Stimulated activated CD8-positive, alpha-beta memory T cell treated with anti-CD3 and anti-CD28 coated beads, Interleukin-15, amount 100 ng/mL, for 4 hours (primary cell): Measurements from ENCODE around the gene HDAC9.
"Not testable (repeated sequence)": the region's sequence is repeated elsewhere in the genome, so short reads cannot be mapped to it uniquely, and the experiment has no call there.

Source experiments
- DNase-seq, 2 donors: peaks; one replicate each; pipeline ENCODE4 v3.0.0-alpha.2; 2020; ENCODE audit warnings: low read depth in 2 of 2

The HDAC9 gene

GRCh38 chr7:18971839-18972238 lies 476.3 kb downstream of the HDAC9 start:
- no peak for DNase-seq

GRCh38 chr7:18974803-18975202 lies 479.3 kb downstream of the HDAC9 start:
- DNase-seq = no peak

- DNase-seq = no peak
Measured at GRCh38 chr7:18975276-18975675, 479.7 kb downstream of the HDAC9 start.

- DNase-seq = no peak
Measured at GRCh38 chr7:18975689-18976280, 480.2 kb downstream of the HDAC9 start.

- DNase-seq = no peak
Measured at GRCh38 chr7:18976715-18977471, 481.3 kb downstream of the HDAC9 start.

GRCh38 chr7:18978108-18978495 lies 482.6 kb downstream of the HDAC9 start:
- DNase-seq = no peak

GRCh38 chr7:18990700-18991099 lies 495.2 kb downstream of the HDAC9 start:
- not testable (repeated sequence) for DNase-seq

- DNase-seq = no peak
Measured at GRCh38 chr7:18993933-18994668, 498.6 kb downstream of the HDAC9 start.

- DNase-seq = no peak
Measured at GRCh38 chr7:18995270-18995671, 499.7 kb downstream of the HDAC9 start.

- DNase-seq = no peak
Measured at GRCh38 chr7:18995811-18996426, 500.4 kb downstream of the HDAC9 start.

- DNase-seq = no peak
Measured at GRCh38 chr7:18996583-18996982, 501.0 kb downstream of the HDAC9 start.

GRCh38 chr7:18997477-18998150 lies 502.1 kb downstream of the HDAC9 start:
- DNase-seq = no peak

- DNase-seq = no peak
Measured at GRCh38 chr7:19000410-19000809, 504.9 kb downstream of the HDAC9 start.

- DNase-seq = no peak
Measured at GRCh38 chr7:19001854-19002253, 506.3 kb downstream of the HDAC9 start.

GRCh38 chr7:19009241-19009935 lies 513.8 kb downstream of the HDAC9 start:
- DNase-seq = no peak

- no peak for DNase-seq
Measured at GRCh38 chr7:19009936-19010280, 514.4 kb downstream of the HDAC9 start.

GRCh38 chr7:19011212-19011611 lies 515.7 kb downstream of the HDAC9 start:
- no peak for DNase-seq

- no peak for DNase-seq
Measured at GRCh38 chr7:19015098-19015497, 519.5 kb downstream of the HDAC9 start.

GRCh38 chr7:19016140-19016539 lies 520.6 kb downstream of the HDAC9 start:
- no peak for DNase-seq

GRCh38 chr7:19017374-19017773 lies 521.8 kb downstream of the HDAC9 start:
- DNase-seq = no peak

- DNase-seq = no peak
Measured at GRCh38 chr7:19020062-19020461, 524.5 kb downstream of the HDAC9 start.
